ENCODE results near the gene INF2.

INF2 gene

GRCh38 chr14:104755621-104756020 lies 66.2 kb downstream of the INF2 start:
- DNase-seq = no peak

GRCh38 chr14:104756477-104757237 lies 67.2 kb downstream of the INF2 start:
- DNase-seq = no peak

- DNase-seq = no peak
Measured at GRCh38 chr14:104757238-104757585, 67.8 kb downstream of the INF2 start.

- no peak for DNase-seq
Measured at GRCh38 chr14:104757681-104758392, 68.4 kb downstream of the INF2 start.

- no peak for DNase-seq
Measured at GRCh38 chr14:104758981-104759969, 69.9 kb downstream of the INF2 start.

GRCh38 chr14:104765517-104765916 lies 76.1 kb downstream of the INF2 start:
- DNase-seq = no peak

GRCh38 chr14:104766256-104766862 lies 76.9 kb downstream of the INF2 start:
- DNase-seq = no peak

- DNase-seq = no peak
Measured at GRCh38 chr14:104766863-104767633, 77.6 kb downstream of the INF2 start.

- no peak for DNase-seq
Measured at GRCh38 chr14:104767634-104767918, 78.2 kb downstream of the INF2 start.

GRCh38 chr14:104768437-104769323 lies 79.3 kb downstream of the INF2 start:
- DNase-seq = peak; percentile 95

- no peak for DNase-seq
Measured at GRCh38 chr14:104769324-104770071, 80.1 kb downstream of the INF2 start.

GRCh38 chr14:104770072-104770579 lies 80.7 kb downstream of the INF2 start:
- no peak for DNase-seq

GRCh38 chr14:104770851-104771272 lies 81.4 kb downstream of the INF2 start:
- peak in 1 of 2 experiments; percentile 27 for DNase-seq

GRCh38 chr14:104771374-104771773 lies 82.0 kb downstream of the INF2 start:
- no peak for DNase-seq
